ENCODE data around the gene LTBP4. TPM values are rescaled to one million over a fixed set of nuclear protein-coding genes. Genes with fewer than 3 reads are reported as not detected.
"Not testable (repeated sequence)": the region's sequence is repeated elsewhere in the genome, so short reads cannot be mapped to it uniquely, and the experiment has no call there.

LTBP4 gene
- total RNA-seq, 1 donor from 2014 or later, result 35.0 TPM

DNA sequence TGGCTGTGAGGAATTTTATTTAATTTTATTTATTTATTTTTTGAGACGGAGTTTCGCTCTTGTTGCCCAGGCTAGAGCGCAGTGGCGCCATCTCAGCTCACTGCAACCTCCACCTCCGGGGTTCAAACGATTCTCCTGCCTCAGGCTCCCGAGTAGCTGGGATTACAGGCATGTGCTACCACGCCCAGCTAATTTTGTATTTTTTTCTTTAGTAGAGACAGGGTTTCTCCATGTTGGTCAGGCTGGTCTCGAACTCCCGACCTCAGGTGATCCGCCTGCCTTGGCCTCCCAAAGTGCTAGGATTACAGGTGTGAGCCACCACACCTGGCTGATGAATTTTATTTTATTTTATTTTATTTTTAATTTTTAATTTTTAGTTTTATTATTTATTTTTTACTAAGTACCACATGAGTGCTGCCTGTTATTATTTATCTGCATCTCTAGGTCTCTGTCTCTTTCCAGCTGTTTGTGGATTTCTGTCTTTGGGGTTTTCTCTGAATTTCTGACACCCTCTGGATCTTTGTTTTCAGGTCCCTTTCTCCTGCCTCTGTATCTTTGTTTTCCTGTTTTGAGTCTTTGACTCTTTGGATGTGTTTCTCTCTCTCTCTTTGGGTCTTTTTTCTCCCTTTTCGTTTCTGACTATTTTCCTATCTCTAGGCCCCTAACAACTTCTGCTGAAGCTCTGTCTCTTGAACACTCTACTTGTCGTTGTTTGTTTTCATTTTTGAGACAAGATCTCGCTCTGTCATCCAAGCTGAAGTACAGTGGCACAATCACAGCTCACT lies 23.4 kb downstream of the LTBP4 start:
- DNase-seq (ENCODE audit: extremely low read depth, low read depth, low spot score), result not testable (repeated sequence)

DNA sequence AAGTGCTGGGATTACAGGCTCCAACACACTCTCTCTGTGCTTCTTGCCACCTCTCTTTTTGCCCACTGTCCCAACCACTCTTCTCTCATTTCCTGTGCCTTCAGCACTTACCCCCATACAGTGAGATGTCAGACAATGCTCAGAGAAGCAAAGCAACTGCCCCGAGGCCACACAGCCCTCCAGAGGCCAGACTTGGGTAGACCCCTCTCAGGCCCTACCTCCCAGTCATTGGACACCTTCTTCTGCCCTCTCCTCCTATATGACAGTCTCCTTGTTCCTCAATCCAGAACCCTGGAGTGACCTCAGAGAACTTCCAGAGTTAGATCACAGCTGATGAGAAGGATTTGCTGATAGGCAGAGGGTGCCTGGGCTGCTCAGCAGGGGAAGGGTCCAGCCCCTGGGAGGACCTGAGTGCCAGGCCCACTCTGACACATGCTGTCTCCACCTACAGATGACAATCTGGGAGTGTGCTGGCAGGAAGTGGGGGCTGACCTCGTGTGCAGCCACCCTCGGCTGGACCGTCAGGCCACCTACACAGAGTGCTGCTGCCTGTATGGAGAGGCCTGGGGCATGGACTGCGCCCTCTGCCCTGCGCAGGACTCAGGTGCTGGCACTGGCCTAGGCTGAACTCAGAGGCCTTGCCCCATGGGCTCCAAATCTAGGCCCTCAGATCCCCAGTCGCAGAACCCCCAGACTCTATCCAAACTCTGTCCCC lies 24.4 kb downstream of the LTBP4 start:
- DNase-seq (ENCODE audit: extremely low read depth, low read depth, low spot score), result no peak

DNA sequence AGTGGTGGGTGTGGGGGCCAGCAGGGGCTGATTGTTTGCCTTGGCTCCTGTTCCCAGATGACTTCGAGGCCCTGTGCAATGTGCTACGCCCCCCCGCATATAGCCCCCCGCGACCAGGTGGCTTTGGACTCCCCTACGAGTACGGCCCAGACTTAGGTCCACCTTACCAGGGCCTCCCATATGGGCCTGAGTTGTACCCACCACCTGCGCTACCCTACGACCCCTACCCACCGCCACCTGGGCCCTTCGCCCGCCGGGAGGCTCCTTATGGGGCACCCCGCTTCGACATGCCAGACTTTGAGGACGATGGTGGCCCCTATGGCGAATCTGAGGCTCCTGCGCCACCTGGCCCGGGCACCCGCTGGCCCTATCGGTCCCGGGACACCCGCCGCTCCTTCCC lies 25.7 kb downstream of the LTBP4 start:
- no peak for DNase-seq (ENCODE audit: extremely low read depth, low read depth, low spot score)

DNA sequence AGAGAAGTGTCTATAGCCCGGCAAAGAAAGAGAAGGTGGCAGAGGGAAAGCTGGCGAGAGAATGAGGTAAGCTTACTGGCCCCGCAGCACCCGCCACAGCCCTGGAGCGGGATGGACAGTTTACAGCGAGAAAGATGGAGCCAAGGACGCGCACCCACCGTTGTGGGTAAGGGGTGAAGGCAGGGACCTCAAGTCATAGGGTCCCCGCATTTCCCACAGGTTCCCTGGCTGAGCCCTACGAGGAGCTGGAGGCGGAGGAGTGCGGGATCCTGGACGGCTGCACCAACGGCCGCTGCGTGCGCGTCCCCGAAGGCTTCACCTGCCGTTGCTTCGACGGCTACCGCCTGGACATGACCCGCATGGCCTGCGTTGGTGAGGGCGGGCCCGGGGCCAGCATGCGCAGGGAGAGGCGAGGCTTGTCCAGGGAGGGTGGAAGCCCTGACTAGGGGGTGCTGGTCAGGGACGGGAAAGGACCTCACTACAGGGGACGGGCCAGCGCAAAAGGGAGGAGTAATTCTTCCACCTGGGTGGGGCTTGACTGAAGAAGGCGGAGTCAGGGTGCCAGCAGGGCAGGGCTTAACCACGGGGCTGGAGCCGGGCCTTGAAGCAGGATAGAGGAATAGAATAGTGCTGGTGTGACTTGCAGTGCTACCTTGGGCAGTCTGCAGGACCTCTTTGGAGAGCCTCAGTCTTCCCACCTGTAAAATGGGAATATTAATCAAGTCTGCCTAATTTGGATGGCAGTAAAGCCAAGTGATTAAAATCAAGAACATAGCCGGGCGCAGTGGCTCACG lies 26.5 kb downstream of the LTBP4 start:
- DNase-seq (ENCODE audit: extremely low read depth, low read depth, low spot score), result no peak

DNA sequence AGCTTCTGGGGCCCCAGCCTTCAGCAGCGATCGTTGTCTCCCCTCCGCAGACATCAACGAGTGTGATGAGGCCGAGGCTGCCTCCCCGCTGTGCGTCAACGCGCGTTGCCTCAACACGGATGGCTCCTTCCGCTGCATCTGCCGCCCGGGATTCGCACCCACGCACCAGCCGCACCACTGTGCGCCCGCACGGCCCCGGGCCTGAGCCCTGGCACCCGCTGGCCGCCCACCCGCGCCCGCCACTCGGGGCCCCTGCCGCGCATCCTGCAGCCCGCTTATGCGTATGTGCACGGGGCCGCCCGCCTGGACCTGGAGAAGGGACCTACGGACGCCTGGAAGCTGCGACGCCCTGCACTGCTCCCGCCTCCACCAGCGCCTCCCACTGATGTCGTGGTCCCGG lies 28.2 kb downstream of the LTBP4 start:
- DNase-seq (ENCODE audit: extremely low read depth, low read depth, low spot score), result no peak

- DNase-seq (ENCODE audit: extremely low read depth, low read depth, low spot score), result no peak
Observed at GRCh38 chr19:40630571-40631160, 29.5 kb downstream of the LTBP4 start.

GRCh38 chr19:40632311-40633036 lies 31.3 kb downstream of the LTBP4 start:
- no peak for DNase-seq (ENCODE audit: extremely low read depth, low read depth, low spot score)

DNA sequence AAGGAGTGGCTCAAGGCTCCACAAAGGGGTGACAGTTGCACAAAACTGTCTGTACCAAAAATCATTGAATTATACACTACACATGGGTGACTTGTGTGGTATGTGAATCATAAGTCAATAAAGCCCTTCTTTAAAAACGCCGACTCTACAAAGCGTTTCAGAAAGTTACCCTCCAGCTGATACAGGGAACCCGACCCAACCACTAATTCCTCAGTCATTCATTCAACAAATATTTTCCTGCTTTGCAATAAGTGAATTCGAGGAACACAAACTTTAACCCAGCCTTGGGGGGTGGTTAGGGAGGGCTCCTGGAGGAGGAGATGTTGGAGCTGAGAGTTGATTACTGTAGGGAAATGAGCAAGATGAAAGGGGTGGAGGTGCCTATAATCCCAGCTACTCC lies 32.0 kb downstream of the LTBP4 start:
- no peak for DNase-seq (ENCODE audit: extremely low read depth, low read depth, low spot score)

DNA sequence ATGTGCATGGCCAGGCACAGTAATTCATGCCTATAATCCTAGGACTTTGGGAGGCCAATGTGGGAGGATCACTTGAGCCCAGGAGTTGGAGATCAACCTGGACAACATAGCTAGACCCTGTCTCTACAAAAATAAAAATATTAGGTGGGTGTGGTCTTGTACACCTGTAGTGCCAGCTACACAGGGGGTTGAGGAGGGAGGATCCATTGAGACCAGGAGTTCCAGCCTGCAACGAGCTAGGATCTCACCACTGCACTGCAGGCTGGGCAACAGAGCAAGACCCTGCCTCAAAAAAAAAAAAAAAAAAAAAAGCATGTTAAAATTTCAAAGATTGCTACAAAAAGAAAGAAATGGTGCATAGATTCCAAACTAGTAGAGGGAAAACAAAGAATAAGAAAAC lies 37.2 kb downstream of the LTBP4 start:
- no peak for DNase-seq (ENCODE audit: extremely low read depth, low read depth, low spot score)

DNA sequence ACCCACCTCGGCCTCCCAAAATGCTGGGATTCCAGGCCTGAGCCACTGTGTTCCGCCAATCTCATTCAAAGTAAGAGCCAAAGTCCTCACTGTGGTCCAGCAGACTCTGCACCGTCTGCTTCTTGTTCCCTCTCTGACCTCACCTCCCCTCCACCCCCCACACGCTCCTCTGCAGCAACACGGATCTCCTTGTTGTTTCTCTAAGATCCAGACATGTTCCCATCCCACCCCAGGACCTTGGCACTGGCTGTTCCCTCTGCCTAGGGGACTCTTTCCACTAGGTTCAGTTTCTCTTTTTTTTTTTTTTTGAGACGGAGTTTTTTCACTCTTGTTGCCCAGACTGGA lies 38.4 kb downstream of the LTBP4 start:
- no peak for DNase-seq (ENCODE audit: extremely low read depth, low read depth, low spot score)

DNA sequence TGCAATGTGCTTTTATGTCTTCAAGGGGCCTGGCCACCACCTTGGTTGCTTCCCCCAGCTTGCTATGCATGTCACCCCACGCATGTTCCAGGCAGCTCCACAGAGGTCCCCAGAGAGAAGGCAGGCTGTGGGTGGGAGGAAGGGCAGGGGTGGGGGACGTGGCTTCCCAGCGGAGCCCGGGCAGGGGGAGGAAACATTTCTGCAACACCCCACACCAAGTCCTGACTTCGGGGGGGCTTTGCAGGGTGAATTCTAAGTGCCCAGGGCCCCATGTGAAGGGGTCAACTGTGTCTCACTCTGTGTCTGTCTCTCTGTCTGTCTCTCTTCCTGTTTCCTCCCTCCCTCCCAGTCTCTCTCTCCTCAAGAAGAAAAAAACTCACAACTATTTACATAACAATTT lies 39.6 kb downstream of the LTBP4 start:
- DNase-seq (ENCODE audit: extremely low read depth, low read depth, low spot score), result no peak

- DNase-seq (ENCODE audit: extremely low read depth, low read depth, low spot score), result no peak
Observed at GRCh38 chr19:40641281-40641680, 40.1 kb downstream of the LTBP4 start.

GRCh38 chr19:40642051-40642706 lies 41.0 kb downstream of the LTBP4 start:
- no peak for DNase-seq (ENCODE audit: extremely low read depth, low read depth, low spot score)

DNA sequence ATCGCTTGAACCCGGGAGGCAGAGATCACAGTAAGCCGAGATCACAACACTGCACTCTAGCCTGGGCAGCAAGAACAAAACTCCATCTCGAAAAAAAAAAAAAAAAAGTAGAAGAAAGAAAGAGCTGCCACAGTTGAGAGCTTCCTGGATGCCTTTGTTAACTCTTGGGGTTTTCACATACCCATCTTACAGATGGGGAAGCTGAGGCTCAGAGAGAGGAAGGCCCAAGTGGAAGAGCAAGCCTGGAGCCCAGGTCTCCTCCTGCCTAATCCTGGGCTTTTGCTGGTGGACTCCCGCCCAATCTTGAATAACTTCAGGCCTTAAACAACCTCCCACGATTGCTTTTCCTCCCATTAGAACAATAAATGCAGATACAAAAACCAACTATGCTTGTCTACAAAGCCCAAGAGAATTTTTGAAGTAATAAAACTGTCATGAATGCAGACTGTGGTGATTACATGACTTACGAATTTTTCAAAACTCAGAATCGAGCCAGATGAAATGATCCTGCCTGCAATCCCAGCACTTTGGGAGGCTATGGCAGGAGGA lies 41.7 kb downstream of the LTBP4 start:
- no peak for DNase-seq (ENCODE audit: extremely low read depth, low read depth, low spot score)

- no peak for DNase-seq (ENCODE audit: extremely low read depth, low read depth, low spot score)
Observed at GRCh38 chr19:40646743-40647254, 45.6 kb downstream of the LTBP4 start.

DNA sequence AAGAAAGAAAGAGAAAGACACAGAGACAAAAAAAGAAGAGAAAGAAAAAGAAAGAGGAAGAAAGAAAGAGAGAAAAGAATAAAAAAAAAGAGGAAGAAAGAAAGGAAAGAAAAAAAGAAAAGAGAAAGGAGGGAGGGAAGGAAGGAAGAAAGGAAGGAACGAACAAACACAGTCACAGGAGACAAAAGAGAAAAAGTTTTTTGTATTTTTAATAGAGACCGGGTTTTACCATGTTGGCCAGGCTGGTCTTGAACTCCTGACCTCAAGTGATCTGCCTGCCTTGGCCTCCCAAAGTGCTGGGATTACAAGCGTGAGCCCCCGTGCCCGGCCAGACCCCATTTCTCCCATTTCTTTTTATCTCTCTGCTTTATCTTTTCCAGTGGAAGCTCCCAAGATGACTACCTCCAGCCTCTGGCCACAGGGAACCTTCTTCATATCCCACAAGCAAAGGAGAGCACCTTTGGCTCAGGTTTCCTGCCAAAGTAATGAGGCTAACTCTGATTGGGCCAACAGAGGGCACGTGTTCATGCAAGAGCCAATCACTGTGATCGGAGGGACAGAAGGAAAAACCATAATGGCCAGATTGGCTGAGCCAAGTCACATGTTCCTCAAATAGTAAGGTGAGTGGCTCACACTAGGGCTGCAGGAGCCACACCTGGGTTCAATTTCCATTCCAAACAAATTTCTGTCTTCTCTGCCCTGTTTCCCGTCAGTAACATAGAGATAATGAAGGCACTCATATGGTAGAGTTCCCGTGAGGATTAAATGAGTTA lies 48.9 kb downstream of the LTBP4 start:
- DNase-seq (ENCODE audit: extremely low read depth, low read depth, low spot score), result not testable (repeated sequence)

DNA sequence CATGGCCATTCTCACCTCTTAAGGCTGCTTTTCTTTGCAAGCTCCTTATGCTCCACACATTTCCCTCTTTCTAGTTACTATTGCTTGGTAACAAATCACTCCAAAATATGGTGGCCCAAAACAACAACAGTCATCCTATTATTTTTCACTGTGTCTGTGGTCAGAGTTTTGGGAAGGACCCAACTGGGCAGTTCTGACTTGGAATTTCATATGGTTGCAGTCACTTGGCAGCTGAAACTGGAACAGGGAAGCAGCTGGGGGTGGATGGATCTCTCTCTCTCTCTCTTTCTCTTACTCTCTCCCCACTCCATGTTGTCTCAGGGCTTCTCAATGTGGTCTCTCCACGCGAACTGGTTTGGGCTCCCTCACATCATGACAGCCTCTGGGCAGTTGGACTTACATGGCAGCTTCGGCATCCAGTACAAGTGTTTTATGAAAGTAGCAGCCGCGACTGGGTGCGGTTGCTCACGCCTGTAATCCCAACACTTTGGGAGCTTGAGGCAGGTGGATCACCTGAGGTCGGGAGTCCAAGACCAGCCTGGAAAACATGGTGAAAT lies 49.7 kb downstream of the LTBP4 start:
- no peak for DNase-seq (ENCODE audit: extremely low read depth, low read depth, low spot score)

DNA sequence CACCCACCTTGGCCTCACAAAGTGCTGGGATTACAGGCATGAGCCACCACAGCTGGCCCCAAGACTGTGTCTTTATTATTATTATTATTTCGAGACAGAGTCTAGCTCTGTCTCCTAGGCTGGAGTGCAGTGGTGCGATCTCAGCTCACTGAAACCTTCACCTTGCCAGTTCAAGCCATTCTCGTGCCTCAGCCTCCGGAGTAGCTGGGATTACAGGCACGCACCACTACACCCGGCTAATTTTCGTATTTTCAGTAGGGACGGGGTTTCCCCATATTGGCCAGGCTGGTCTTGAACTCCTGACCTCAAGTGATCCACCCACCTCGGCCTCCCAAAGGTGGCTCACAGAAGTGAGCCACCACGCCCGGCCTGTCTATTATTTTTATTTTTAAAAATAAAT lies 51.1 kb downstream of the LTBP4 start:
- DNase-seq (ENCODE audit: extremely low read depth, low read depth, low spot score), result not testable (repeated sequence)

Measured in glomerular endothelial cell (primary cell).